GM06990 (cell line): ENCODE measurements around the gene SPEG.

Source experiments
- DNase-seq: peaks from one replicate; pipeline ENCODE4 v3.0.0-alpha.2; 2011; ENCODE audit not compliant: insufficient read length; ENCODE audit errors: extremely low read depth
- H3K27me3 ChIP-seq: replicated peaks from 2 replicates; pipeline ENCODE4 v1.6.0; 2011; ENCODE audit warnings: low read length; ENCODE audit not compliant: control insufficient read depth, insufficient read depth
- H3K36me3 ChIP-seq: 2 replicates; pipeline ENCODE4 v1.5.1; 2011; ENCODE audit warnings: low read length; ENCODE audit not compliant: control insufficient read depth, insufficient read depth
- H3K4me3 ChIP-seq: replicated peaks from 2 replicates; pipeline ENCODE4 v1.5.1; 2011; ENCODE audit warnings: low read depth, mild to moderate bottlenecking, control low read depth, low read length
- TF ChIP-seq, protein P1 (sequence below): IDR thresholded peaks from 2 replicates; pipeline ENCODE4 v1.5.1; 2011; ENCODE audit warnings: low read length, control low read depth, mild to moderate bottlenecking, inconsistent platforms; ENCODE audit not compliant: insufficient read depth, poor library complexity, severe bottlenecking

The SPEG gene

DNA sequence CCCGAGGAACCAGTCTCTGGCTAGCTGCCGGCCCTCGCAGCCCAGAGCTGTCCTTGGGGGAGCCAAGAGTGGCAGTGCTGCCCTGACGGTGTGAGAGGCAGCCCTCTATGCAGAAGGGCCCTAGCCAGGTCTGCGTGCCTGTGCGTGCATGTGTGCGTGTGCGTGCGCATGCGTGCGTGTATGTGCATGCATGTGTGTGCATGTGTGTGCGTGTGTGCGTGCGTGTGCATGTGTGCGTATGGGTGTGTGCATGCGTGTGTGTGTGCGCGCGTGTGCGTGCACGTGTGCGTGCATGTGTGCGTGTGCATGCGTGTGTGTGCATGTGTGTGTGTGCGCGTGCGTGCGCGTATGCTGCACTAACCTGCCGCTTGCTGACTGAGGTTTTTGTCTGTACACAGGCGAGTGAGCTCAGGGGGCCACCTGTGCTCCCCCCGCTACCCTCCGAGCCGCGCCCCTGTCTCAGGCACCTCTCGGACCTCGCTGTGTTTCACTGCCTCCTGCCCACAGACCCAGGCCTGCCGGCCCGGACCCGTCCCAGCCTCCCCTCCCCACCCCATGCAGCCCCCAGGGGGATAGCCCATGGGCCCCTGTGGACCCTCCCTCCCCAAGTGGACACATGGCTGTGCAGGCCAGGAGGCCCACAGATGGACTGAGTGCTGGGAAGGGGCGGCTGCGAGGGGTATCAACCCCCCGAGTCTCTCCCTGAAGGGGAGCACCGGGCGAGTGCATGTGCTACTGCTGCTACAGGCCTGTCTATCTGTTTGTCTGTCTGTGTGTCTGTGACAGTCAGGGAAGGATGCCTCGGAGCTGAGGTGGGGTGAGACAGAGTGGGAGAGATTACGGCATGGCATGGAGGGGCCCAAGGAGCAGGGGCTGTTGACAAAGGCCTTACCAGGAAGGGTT is 31.3 kb downstream of the SPEG start:
- Histone ChIP-seq H3K4me3 (no peak overlapping the region), H3K27me3 (peaks cover 2% of the 10 kb centered on the region; the same call in 1 of the 2 replicates), H3K36me3 (no peaks in the 10 kb centered on the region)
- DNase-seq, result no peak
- TF ChIP-seq, protein P1, sequence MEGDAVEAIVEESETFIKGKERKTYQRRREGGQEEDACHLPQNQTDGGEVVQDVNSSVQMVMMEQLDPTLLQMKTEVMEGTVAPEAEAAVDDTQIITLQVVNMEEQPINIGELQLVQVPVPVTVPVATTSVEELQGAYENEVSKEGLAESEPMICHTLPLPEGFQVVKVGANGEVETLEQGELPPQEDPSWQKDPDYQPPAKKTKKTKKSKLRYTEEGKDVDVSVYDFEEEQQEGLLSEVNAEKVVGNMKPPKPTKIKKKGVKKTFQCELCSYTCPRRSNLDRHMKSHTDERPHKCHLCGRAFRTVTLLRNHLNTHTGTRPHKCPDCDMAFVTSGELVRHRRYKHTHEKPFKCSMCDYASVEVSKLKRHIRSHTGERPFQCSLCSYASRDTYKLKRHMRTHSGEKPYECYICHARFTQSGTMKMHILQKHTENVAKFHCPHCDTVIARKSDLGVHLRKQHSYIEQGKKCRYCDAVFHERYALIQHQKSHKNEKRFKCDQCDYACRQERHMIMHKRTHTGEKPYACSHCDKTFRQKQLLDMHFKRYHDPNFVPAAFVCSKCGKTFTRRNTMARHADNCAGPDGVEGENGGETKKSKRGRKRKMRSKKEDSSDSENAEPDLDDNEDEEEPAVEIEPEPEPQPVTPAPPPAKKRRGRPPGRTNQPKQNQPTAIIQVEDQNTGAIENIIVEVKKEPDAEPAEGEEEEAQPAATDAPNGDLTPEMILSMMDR, result no peak

DNA sequence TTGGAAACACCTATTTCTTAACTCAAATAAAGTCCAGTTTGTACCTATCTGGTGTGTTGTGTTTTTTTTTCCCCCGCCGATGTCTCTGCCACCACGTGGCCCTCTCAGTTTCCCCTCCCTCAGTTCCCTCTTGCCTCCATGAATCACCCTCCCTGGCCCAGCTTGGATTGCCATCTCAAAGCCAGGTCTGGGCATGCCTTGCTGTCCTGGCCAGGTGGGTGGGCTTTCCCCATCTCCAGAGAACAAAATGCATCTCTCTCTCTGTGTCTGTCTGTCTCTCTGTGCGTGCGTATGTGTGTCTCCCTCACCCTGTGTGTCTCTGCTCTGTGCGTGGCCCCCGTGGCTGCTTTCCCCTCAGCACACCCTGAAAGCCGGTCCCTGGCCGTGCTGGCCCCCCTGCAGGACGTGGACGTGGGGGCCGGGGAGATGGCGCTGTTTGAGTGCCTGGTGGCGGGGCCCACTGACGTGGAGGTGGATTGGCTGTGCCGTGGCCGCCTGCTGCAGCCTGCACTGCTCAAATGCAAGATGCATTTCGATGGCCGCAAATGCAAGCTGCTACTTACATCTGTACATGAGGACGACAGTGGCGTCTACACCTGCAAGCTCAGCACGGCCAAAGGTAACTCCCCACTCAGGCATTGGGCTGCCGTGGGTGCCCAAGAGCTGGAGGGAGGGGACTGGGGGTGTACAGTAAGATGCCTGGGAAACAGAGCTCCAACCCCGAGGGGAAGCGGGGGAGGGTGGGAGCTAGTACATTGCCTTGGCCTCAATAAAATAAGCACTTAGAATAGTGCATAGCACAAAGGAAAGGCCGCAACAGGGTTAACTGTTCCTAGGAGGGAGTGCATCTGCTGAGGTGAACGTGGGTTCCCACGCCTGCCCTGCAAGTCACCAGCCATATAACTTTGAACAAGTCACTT is 32.4 kb downstream of the SPEG start:
- H3K27me3 ChIP-seq, result peaks cover 2% of the 10 kb centered on the region; the same call in 1 of the 2 replicates
- no peak overlapping the region for H3K4me3 ChIP-seq
- no peak for DNase-seq
- no peaks in the 10 kb centered on the region for H3K36me3 ChIP-seq
- TF ChIP-seq, protein P1, result no peak

DNA sequence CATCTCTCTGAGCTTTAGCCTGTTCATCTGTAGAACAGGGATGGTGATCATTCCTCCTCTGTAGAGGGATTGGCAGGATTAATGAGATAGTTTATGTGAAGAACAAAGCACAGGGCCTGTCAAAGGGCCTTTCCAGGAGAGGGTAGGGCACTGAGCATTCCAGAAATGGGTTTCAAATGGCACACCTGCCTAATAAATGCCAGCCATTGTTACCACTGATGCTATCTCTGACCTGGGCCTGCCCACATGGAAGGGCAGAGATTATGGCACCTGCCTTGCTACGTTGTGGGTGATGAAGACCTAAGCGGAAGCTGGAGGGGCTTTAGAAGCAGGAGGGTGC is 33.1 kb downstream of the SPEG start:
- Histone ChIP-seq H3K27me3 (peaks cover 2% of the 10 kb centered on the region; the same call in 1 of the 2 replicates), H3K4me3 (no peak overlapping the region), H3K36me3 (no peaks in the 10 kb centered on the region)
- DNase-seq, result no peak
- TF ChIP-seq, protein P1, result no peak

DNA sequence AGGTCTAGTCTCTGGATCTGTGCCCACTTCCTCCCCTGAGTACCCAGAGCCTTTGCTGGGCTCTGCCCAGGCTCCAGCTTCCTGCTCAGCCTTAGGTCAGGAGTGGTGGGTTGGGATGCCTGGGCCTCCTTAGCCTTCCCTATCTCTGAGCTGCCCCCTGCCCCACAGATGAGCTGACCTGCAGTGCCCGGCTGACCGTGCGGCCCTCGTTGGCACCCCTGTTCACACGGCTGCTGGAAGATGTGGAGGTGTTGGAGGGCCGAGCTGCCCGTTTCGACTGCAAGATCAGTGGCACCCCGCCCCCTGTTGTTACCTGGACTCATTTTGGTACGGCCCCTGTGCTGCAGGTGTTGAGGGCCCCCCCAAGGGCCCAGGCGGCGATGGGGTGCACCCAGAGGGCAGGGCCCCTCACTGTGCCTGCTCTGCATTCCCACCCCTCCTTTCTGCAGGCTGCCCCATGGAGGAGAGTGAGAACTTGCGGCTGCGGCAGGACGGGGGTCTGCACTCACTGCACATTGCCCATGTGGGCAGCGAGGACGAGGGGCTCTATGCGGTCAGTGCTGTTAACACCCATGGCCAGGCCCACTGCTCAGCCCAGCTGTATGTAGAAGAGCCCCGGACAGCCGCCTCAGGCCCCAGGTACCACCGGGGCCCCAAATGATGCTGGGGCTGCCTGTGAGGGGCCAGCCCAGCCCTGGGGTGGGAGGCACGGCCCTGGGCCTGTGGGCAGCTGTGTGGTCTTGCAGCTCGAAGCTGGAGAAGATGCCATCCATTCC is 34.0 kb downstream of the SPEG start:
- Histone ChIP-seq H3K27me3 (peaks cover 2% of the 10 kb centered on the region; the same call in 1 of the 2 replicates), H3K36me3 (no peaks in the 10 kb centered on the region), H3K4me3 (no peak overlapping the region)
- no peak for DNase-seq
- TF ChIP-seq, protein P1, result no peak

DNA sequence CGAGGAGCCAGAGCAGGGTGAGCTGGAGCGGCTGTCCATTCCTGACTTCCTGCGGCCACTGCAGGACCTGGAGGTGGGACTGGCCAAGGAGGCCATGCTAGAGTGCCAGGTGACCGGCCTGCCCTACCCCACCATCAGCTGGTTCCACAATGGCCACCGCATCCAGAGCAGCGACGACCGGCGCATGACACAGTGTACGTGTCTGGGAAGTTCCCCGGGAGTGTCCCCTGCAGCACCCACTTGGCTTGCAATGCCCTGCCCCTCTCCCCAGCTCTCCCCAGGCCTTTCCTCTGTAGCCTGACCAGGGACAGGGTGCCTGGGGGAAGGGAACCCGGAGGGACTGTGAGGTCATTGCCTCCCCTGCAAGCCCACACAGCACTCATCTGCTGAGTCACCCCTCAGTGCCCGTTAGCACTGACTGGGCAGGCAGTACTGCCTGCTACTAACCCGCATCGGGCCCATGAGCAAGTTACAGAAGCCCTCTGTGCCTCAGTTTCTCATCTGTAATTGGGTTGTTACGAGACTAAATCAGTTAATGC is 34.6 kb downstream of the SPEG start:
- DNase-seq, result no peak
- TF ChIP-seq, protein P1, result no peak
- H3K36me3 ChIP-seq, result no peaks in the 10 kb centered on the region

More for the DNA sequence above, 34.6 kb downstream of the SPEG start:
- H3K4me3 ChIP-seq, result no peak overlapping the region
- H3K27me3 ChIP-seq, result peaks cover 2% of the 10 kb centered on the region; the same call in 1 of the 2 replicates
